ENCODE measurements around the gene TEAD1.

GRCh38 chr11:12888525-12889158 is 214.4 kb downstream of the TEAD1 start:
- TF ChIP-seq CTCF (IDR thresholded peaks at IDR 0.05; ENCODE audit: low read depth, low read length, missing input control), result peak; percentile 77
- TF ChIP-seq, protein P1, sequence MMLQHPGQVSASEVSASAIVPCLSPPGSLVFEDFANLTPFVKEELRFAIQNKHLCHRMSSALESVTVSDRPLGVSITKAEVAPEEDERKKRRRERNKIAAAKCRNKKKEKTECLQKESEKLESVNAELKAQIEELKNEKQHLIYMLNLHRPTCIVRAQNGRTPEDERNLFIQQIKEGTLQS (IDR thresholded peaks at IDR 0.05), result no peak
- TF ChIP-seq, protein P2, sequence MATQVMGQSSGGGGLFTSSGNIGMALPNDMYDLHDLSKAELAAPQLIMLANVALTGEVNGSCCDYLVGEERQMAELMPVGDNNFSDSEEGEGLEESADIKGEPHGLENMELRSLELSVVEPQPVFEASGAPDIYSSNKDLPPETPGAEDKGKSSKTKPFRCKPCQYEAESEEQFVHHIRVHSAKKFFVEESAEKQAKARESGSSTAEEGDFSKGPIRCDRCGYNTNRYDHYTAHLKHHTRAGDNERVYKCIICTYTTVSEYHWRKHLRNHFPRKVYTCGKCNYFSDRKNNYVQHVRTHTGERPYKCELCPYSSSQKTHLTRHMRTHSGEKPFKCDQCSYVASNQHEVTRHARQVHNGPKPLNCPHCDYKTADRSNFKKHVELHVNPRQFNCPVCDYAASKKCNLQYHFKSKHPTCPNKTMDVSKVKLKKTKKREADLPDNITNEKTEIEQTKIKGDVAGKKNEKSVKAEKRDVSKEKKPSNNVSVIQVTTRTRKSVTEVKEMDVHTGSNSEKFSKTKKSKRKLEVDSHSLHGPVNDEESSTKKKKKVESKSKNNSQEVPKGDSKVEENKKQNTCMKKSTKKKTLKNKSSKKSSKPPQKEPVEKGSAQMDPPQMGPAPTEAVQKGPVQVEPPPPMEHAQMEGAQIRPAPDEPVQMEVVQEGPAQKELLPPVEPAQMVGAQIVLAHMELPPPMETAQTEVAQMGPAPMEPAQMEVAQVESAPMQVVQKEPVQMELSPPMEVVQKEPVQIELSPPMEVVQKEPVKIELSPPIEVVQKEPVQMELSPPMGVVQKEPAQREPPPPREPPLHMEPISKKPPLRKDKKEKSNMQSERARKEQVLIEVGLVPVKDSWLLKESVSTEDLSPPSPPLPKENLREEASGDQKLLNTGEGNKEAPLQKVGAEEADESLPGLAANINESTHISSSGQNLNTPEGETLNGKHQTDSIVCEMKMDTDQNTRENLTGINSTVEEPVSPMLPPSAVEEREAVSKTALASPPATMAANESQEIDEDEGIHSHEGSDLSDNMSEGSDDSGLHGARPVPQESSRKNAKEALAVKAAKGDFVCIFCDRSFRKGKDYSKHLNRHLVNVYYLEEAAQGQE (IDR thresholded peaks at IDR 0.05), result no peak
- no peak for TF ChIP-seq GABPA (IDR thresholded peaks at IDR 0.05 in 1 of 2, conservative IDR thresholded peaks at IDR 0.05 in 1 of 2)
- TF ChIP-seq FOXA1 (IDR thresholded peaks at IDR 0.05), result peak; percentile 48
- peak; percentile 99 for TF ChIP-seq RAD21 (IDR thresholded peaks at IDR 0.05)
- no peak for TF ChIP-seq JUND (IDR thresholded peaks at IDR 0.05)
- no peak for TF ChIP-seq YY1 (IDR thresholded peaks at IDR 0.05)
- no peak for TF ChIP-seq EGR1 (IDR thresholded peaks at IDR 0.05; ENCODE audit: low read depth in 2 of 2)
- no peak for TF ChIP-seq TAF1 (conservative IDR thresholded peaks at IDR 0.05)
- TF ChIP-seq MAX (IDR thresholded peaks at IDR 0.05), result no peak

Measured in liver (tissue), 3 donors.